Body of pancreas (tissue), 4 donors: ENCODE results near the gene CYREN. TPM values are rescaled to one million over a fixed set of nuclear protein-coding genes. Genes with fewer than 3 reads are reported as not detected.

ENCODE experiments used
- ATAC-seq: fragments of 150-250 bp; one replicate; pipeline ENCODE4 v1.9.1; 2016
- DNase-seq, 4 donors: peaks; one replicate each; pipeline ENCODE4 v3.0.0-alpha.2; 2019
- H3K27ac ChIP-seq, 4 donors: fragments of 200-600 bp; sonication (generic); 1 replicate in 3 of 4; 2 replicates in 1 of 4; pipeline versions ENCODE4 v1.5.1 to v1.6.1; 2016 to 2019; ENCODE audit warnings: mild to moderate bottlenecking in 1 of 4, mixed read lengths in 1 of 4, moderate library complexity in 1 of 4
- H3K27me3 ChIP-seq, 2 donors: fragments of 200-600 bp; sonication (generic); one replicate each; pipeline ENCODE4 v1.6.0; 2016; ENCODE audit warnings: mild to moderate bottlenecking in 1 of 2
- H3K36me3 ChIP-seq, 2 donors: fragments of 200-600 bp; sonication (generic); replicated peaks in 1 of 2; 2 replicates each; pipeline ENCODE4 v1.5.1; 2016; ENCODE audit warnings: low read depth in 2 of 2; ENCODE audit not compliant: insufficient read depth in 1 of 2
- H3K4me1 ChIP-seq: fragments of 200-600 bp; sonication (generic); one replicate; pipeline ENCODE4 v1.6.0; 2016
- H3K4me3 ChIP-seq, 2 donors: fragments of 200-600 bp; sonication (generic); 1 replicate in 1 of 2; 2 replicates in 1 of 2; pipeline ENCODE4 v1.5.1; 2016 to 2019
- H3K9me3 ChIP-seq, 3 donors: fragments of 200-600 bp; sonication (generic); 1 replicate in 2 of 3; 2 replicates in 1 of 3; pipeline ENCODE4 v1.5.1; 2016
- POLR2A ChIP-seq, 3 donors: fragments of 450-650 bp; IDR thresholded peaks; one replicate each; pipeline ENCODE4 v1.6.1; 2016; ENCODE audit warnings: antibody characterized with exemption in 3 of 3, mild to moderate bottlenecking in 2 of 3
- WGBS, 2 donors: methylation state at CpG; one replicate each; pipeline ENCODE4 v1.1.5; 2017; 5-methylcytosine and 5-hydroxymethylcytosine counted together
- intact Hi-C: fragments of 100-400 bp; cut with DNase I; formaldehyde crosslinking; loops from one replicate; pipeline ENCODE4 v1.15.1; 2023
- microRNA-seq, 2 donors: library from miRNA; unstranded; fragments of <30 nt; microRNA quantifications; one replicate each; pipeline ENCODE4, GENCODE V29; 2016; ENCODE audit warnings: borderline number of aligned reads in 2 of 2, borderline replicate concordance in 2 of 2
- small RNA-seq: library from RNA; depleted of rRNA; stranded (forward); fragments of <200 nt; gene quantifications from one replicate; pipeline ENCODE3, GENCODE V24; 2016
- total RNA-seq, 2 donors: library from RNA; depleted of rRNA; stranded (reverse); fragments of >200 nt; gene quantifications; one replicate each; pipeline ENCODE4 v1.1.0, GENCODE V29; 2016
- TF ChIP-seq, protein P1 (sequence below), 7 experiments: fragments of 450-650 bp in 4 of 7; fragments of 200-600 bp in 3 of 7; sonication (generic) in 3 of 7; IDR thresholded peaks; one replicate each; pipeline ENCODE4 v1.5.1; 2016 to 2019; ENCODE audit warnings: antibody characterized with exemption in 7 of 7

CYREN gene
- total RNA-seq, 2 donors from 2014 or later: 32.9 to 40.5 TPM

DNA sequence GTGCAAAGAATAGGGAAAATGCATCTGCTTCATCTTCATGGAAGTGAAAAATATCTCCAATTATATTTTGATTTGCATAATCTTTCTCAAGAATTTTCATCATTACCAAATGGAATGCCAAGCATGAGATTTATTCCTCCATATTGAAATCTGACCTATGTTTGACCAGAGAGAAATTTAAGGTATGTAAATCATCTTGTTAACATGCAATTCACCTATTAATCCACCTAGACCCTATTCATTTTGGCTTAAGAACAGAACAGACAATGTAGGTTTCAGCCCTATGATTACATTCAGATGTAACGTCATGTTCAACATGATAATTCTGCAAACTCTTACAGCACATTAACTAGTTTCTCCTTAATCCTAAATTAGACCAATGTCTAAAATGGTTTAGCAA, 53.4 kb downstream of the CYREN start:
- no peak for TF ChIP-seq POLR2A (IDR thresholded peaks at IDR 0.05)
- TF ChIP-seq, protein P1, sequence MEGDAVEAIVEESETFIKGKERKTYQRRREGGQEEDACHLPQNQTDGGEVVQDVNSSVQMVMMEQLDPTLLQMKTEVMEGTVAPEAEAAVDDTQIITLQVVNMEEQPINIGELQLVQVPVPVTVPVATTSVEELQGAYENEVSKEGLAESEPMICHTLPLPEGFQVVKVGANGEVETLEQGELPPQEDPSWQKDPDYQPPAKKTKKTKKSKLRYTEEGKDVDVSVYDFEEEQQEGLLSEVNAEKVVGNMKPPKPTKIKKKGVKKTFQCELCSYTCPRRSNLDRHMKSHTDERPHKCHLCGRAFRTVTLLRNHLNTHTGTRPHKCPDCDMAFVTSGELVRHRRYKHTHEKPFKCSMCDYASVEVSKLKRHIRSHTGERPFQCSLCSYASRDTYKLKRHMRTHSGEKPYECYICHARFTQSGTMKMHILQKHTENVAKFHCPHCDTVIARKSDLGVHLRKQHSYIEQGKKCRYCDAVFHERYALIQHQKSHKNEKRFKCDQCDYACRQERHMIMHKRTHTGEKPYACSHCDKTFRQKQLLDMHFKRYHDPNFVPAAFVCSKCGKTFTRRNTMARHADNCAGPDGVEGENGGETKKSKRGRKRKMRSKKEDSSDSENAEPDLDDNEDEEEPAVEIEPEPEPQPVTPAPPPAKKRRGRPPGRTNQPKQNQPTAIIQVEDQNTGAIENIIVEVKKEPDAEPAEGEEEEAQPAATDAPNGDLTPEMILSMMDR (IDR thresholded peaks at IDR 0.05): no peak
- no peaks in the 10 kb centered on the region for H3K27me3 ChIP-seq
- H3K4me3 ChIP-seq: no peak overlapping the region
- no peak for ATAC-seq
- no peaks in the 10 kb centered on the region for H3K9me3 ChIP-seq
- DNase-seq: no peak
- H3K36me3 ChIP-seq: no peaks in the 10 kb centered on the region
- H3K4me1 ChIP-seq: no peaks in the 10 kb centered on the region
- no peak overlapping the region for H3K27ac ChIP-seq
- 94 to 96% methylated on average over 1 of the region's 1 CpG for WGBS, 2 donors
- intact Hi-C loops: no loop called here

Small RNA genes lying within 50 kb of the gene (microRNA-seq; reads per million reads assigned to microRNA genes)
- 0 to 2.2 reads per million in 2 donors for gene MIR6509

Small RNA genes lying within 50 kb of the gene (small RNA-seq; reads per million reads assigned to genes)
- not detected for gene MIR6509

Other genes with a start within 250 kb of the CYREN start
- 1 to 10 TPM in 1 of 2 donors, under 1 TPM in 1; 0.33 to 2.6 TPM for gene AGBL3, start 184.2 kb downstream of the CYREN start, total RNA-seq
- 1 to 10 TPM; 4.0 to 9.6 TPM for gene TMEM140, start 22.6 kb downstream of the CYREN start, total RNA-seq
- gene WDR91, start 40.8 kb upstream of the CYREN start, total RNA-seq: 10 to 100 TPM; 28.0 to 32.4 TPM
- gene STRA8, start 63.1 kb upstream of the CYREN start, total RNA-seq: not detected